HUES48 (cell line): ENCODE results near the gene PPP1R13L.

ENCODE experiments used
- H3K27ac ChIP-seq: one replicate; pipeline ENCODE4 v1.7.0; 2013; ENCODE audit warnings: low read depth, low read length, inconsistent platforms
- H3K27me3 ChIP-seq: 2 replicates; pipeline ENCODE4 v1.6.1; 2013; ENCODE audit warnings: mild to moderate bottlenecking, low read length; ENCODE audit not compliant: control insufficient read depth, insufficient read depth
- H3K36me3 ChIP-seq: 2 replicates; pipeline ENCODE4 v1.6.1; 2013; ENCODE audit warnings: low read length; ENCODE audit not compliant: control insufficient read depth, insufficient read depth
- H3K4me1 ChIP-seq: 2 replicates; pipeline ENCODE4 v1.6.1; 2013; ENCODE audit warnings: mild to moderate bottlenecking, low read length; ENCODE audit not compliant: control insufficient read depth, insufficient read depth
- H3K4me3 ChIP-seq: 2 replicates; pipeline ENCODE4 v1.5.1; 2013; ENCODE audit warnings: mild to moderate bottlenecking, low read depth, low read length
- H3K9ac ChIP-seq: 2 replicates; pipeline ENCODE4 v1.6.1; 2013; ENCODE audit warnings: mild to moderate bottlenecking, low read depth, low read length, moderate library complexity
- H3K9me3 ChIP-seq: 2 replicates; pipeline ENCODE4 v1.6.1; 2013; ENCODE audit warnings: low read length; ENCODE audit not compliant: control insufficient read depth, insufficient read depth

The PPP1R13L gene

DNA sequence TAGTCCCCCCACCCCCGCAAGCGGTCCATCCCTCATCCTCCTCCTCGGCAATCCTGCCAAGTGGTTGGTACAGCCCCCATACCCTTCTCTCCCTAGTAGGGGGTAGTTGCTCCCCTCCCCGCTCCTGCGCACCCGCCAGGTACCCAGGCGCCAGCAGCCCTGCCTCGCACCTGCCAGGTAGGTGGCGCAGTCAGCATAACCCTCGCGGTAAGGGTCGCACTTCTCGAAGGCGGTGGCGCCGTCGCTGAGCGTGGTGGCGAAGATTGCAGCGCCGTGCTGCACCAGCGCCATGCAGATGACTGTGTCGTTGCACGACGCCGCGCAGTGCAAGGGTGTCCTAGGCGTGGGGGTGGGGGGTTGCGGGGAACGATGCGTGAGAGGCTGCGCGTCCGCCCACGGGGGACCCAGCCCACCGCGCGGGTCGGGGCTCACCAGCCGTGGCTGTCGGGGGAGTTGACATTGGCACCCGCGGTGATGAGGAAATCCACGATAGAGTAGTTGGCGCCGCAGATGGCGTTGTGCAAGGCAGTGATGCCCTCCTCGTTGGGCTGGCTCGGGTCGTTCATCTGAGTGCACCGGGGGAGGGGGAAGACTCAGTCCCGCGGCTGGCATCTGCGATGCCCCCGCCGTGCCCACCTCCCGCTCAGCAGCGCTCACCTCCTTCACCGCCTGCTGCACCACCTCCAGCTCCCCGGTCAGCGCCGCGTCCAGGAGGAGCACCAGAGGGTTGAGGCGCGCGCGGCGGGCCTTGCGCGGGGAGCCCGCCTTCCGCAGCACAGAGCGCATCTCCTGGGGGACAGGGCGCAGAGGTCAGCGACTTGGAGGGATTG is 19.3 kb downstream of the PPP1R13L start:
- Histone ChIP-seq H3K4me1 (no peaks in the 10 kb centered on the region), H3K36me3 (no peaks in the 10 kb centered on the region), H3K4me3 (no peak overlapping the region; the same call in 1 of the 2 replicates), H3K27me3 (peaks cover 14% of the 10 kb centered on the region), H3K9ac (no peak overlapping the region), H3K27ac (no peak overlapping the region), H3K9me3 (no peaks in the 10 kb centered on the region)

- Histone ChIP-seq H3K9me3 (no peaks in the 10 kb centered on the region), H3K27ac (no peak overlapping the region), H3K4me1 (no peaks in the 10 kb centered on the region), H3K4me3 (no peak overlapping the region), H3K9ac (no peak overlapping the region), H3K36me3 (no peaks in the 10 kb centered on the region), H3K27me3 (peaks cover 14% of the 10 kb centered on the region)
These were observed 22.4 kb downstream of the PPP1R13L start for GRCh38 chr19:45382426-45382825.

DNA sequence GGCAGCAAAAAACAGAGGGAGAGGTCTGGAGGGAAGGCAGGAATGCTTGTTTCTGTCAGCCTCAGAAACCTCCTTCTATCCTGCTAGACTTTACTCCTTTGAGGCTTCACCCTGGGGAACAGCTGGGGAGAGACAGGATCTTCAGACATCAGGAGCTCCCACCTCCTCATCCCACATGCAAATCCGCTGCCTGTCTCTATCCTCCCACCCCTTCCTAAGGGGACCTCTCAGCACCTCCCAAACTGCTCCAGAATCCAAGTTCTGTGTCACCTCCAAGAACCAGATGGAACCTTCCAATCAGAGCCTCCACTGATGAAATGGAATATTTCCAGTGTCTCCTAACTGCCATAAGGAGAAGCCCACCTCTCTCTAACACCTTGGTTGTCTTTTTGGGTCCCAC is 24.8 kb downstream of the PPP1R13L start:
- no peaks in the 10 kb centered on the region for H3K9me3 ChIP-seq
- no peak overlapping the region for H3K4me3 ChIP-seq
- no peak overlapping the region for H3K9ac ChIP-seq
- H3K27me3 ChIP-seq = peaks cover 2% of the 10 kb centered on the region
- no peak overlapping the region for H3K27ac ChIP-seq
- H3K36me3 ChIP-seq = no peaks in the 10 kb centered on the region
- H3K4me1 ChIP-seq = 0 out of 2 replicates have a peak, but pooled peaks cover 2% of the 10 kb centered on the region

DNA sequence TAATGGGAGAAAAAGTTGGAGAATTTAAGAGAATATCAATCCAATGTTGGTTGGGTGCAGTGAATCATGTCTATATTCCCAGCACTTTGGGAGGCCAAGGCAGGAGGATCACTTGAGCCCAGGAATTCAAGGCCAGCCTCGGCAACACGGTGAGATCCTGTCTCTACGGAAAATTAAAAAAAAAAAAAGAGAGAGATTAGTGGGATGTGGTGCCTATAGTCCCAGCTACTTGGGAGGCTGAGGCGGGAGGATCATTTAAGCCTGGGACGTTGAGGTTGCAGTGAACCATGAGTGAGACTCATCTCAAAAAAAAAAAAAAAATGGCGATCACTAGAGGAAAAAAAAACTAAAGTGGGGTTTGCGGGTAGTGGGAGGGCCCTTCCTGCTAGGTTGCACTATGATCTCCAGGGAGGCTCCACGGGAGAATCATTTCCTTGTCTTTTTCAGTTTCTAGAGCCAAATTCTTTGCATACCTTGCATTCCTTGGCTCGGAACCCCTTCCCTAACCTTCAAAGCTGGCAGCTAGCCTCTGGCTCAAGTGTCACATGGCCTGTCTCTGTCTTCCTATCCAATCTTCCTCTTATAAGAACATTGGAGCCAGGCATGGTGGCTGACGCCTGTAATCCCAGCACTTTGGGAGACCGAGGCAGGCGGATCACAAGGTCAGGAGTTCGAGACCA is 28.7 kb downstream of the PPP1R13L start:
- no peaks in the 10 kb centered on the region for H3K36me3 ChIP-seq
- H3K27me3 ChIP-seq = no peaks in the 10 kb centered on the region
- H3K9me3 ChIP-seq = no peaks in the 10 kb centered on the region
- 0 out of 2 replicates have a peak, but pooled peaks cover 2% of the 10 kb centered on the region for H3K4me1 ChIP-seq
- H3K27ac ChIP-seq = peak overlapping the region; percentile 42
- no peak overlapping the region for H3K4me3 ChIP-seq
- H3K9ac ChIP-seq = no peak overlapping the region

DNA sequence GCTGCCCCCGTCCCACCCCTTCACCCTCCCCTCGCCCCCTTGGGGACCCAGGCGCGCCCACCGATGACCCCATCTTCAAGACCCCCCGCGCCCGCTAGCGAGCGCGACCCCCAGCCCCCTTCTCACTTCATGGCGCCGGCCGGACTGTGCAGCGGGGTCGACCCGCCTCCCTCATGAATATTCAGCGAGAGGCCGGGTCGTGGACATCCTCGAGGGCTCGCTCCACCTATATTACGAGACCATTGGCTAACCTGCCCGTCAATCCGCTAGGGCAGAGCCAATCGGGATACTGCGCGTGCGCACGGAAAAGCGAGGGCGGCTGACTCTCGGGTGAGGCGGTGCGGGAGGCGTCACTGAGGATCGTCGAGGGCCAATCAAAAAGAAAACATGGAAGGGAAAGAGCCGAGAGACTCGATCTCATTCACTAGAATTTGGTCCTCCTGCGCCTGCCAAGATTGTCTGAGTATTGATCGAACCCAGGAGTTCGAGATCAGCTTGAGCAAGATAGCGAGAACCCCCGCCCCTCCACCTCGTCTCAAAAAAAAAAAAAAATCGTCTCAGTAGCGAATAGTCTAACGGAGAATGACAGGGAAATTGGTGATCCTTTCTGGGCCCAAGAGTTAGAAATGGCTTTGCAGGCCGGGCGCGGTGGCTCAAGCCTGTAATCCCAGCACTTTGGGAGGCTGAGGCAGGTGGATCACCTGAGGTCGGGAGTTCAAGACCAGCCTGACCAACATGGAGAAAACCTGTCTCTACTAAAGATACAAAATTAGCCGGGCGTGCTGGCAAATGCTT is 34.3 kb downstream of the PPP1R13L start, which contains the start of gene ERCC2:
ERCC2 (minus strand) TSS at position 164 of the 795 bp plus-strand sequence; CDS start at position 131, 33 bp downstream.
- no peaks in the 10 kb centered on the region for H3K27me3 ChIP-seq
- no peaks in the 10 kb centered on the region for H3K9me3 ChIP-seq
- peak within 1 kb of the TSS; percentile 79 for H3K9ac ChIP-seq
- peak within 1 kb of the TSS; percentile 82 for H3K27ac ChIP-seq
- H3K4me1 ChIP-seq = no peaks in the 10 kb centered on the region
- peak within 1 kb of the TSS; percentile 92 for H3K4me3 ChIP-seq
- peaks cover 20% of the 10 kb centered on the region for H3K36me3 ChIP-seq

DNA sequence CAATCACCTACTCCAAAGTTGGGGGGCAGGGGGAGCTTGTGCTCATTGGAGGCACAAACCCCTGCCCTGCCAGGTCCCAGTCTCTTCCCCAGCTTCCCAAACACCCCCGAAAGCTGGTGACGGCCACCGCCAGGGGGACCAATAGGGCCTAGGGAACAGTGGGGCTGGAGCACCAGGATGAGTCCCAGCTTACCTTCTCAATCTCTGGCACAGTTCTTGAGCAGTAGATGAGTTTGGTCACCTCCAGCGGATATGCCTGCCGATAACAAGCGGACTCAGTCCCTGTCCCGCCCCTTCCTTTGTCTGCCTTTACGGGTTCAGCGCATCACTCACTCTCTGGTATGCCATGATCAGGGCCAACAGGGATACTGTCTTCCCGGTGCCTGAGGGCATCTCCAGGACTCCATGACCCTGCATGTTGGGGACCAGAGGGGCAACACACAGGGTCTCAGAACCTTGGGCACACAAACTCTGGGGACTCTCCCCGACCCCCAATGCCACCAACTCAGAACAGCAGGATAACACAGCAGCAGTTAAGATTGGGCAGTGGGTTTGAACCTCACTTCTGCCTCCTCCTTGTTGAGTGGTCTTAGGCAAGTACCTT is 36.0 kb downstream of the PPP1R13L start:
- Histone ChIP-seq H3K27me3 (no peaks in the 10 kb centered on the region), H3K9me3 (no peaks in the 10 kb centered on the region), H3K4me3 (no peak overlapping the region), H3K27ac (no peak overlapping the region), H3K36me3 (peaks cover 34% of the 10 kb centered on the region), H3K9ac (no peak overlapping the region), H3K4me1 (no peaks in the 10 kb centered on the region)

DNA sequence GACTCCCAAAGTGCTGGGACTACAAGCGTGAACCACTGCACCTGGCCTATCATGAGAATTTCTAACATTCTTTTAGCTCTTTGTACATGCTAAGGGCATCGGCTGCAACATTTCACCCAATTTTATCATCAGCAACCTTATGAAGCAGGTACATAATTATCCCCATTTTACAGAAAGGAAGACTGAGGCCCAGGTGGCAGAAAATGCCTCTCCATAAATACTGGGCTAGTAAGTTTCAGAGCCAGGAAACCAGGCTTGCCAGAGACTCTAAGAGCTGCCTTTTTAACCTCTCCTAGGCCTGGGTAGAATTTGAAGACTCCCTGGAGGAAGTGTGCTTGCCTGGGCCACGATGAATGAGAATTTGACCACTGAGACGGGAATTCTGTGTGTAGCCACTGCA is 36.7 kb downstream of the PPP1R13L start:
- Histone ChIP-seq H3K4me3 (no peak overlapping the region), H3K4me1 (no peaks in the 10 kb centered on the region), H3K27me3 (no peaks in the 10 kb centered on the region), H3K36me3 (peaks cover 42% of the 10 kb centered on the region), H3K27ac (no peak overlapping the region), H3K9me3 (no peaks in the 10 kb centered on the region), H3K9ac (no peak overlapping the region)

DNA sequence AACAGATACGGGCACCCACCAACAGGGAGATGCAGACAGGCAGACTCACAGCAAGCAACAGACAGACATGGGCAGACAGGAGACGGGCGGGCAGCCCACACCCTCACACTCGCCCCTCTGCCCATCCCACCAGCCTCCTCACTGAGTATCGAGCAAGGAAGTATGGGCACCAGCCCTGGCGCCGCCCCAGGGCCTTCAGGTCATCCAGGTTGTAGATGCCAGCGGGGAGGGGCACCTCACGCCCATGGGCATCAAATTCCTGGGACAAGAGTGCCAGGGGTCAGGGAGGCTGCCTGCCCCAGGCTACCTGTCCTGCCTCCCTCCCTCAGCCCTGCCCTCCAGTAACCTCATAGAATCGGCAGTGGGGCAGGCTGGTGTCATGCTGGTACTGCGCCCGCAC is 40.2 kb downstream of the PPP1R13L start:
- Histone ChIP-seq H3K27ac (no peak overlapping the region), H3K27me3 (no peaks in the 10 kb centered on the region), H3K9me3 (no peaks in the 10 kb centered on the region), H3K4me1 (no peaks in the 10 kb centered on the region), H3K36me3 (peaks cover 69% of the 10 kb centered on the region), H3K9ac (no peak overlapping the region), H3K4me3 (no peak overlapping the region)

- Histone ChIP-seq H3K4me3 (no peak overlapping the region), H3K9ac (no peak overlapping the region), H3K4me1 (no peaks in the 10 kb centered on the region), H3K27ac (no peak overlapping the region), H3K27me3 (no peaks in the 10 kb centered on the region), H3K9me3 (no peaks in the 10 kb centered on the region), H3K36me3 (peaks cover 76% of the 10 kb centered on the region)
These were observed 40.9 kb downstream of the PPP1R13L start for GRCh38 chr19:45363861-45364459.

DNA sequence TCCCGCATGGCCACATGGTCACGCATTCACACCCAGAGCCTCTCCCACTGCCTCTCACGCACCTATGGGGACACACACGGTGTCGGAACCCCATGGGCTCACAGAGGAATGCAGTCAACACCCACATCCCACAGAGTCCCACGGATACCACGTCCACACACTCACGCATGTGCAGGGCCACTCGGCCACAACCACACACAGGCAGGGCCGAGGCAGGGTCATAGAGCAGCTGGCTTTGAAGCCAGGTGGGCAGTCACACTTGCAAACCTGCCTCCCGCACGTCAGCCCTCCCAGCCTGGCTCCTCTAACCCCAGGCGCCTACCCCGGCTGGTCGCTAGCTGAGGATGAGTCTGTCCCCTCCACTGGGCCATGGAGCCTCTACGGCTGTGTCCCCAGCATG is 42.6 kb downstream of the PPP1R13L start:
- Histone ChIP-seq H3K27me3 (no peaks in the 10 kb centered on the region), H3K9me3 (no peaks in the 10 kb centered on the region), H3K36me3 (peaks cover 81% of the 10 kb centered on the region), H3K4me3 (no peak overlapping the region), H3K27ac (no peak overlapping the region), H3K4me1 (no peaks in the 10 kb centered on the region), H3K9ac (no peak overlapping the region)
